Breast epithelium (tissue), 4 donors: ENCODE measurements around the gene SNTA1. TPM values are rescaled to one million over a fixed set of nuclear protein-coding genes. Genes with fewer than 3 reads are reported as not detected.

Experiments
- DNase-seq, 2 donors: peaks; one replicate each; pipeline ENCODE4 v3.0.0-alpha.2; 2019; ENCODE audit warnings: low spot score in 2 of 2
- H3K27ac ChIP-seq, 2 donors: fragments of 200-600 bp; sonication (generic) in 1 of 2; one replicate each; pipeline ENCODE4 v1.5.1; 2016 to 2019; ENCODE audit warnings: mild to moderate bottlenecking in 1 of 2
- H3K27me3 ChIP-seq, 2 donors: fragments of 200-600 bp; sonication (generic) in 1 of 2; one replicate each; pipeline versions ENCODE4 v1.5.1 to v1.6.0; 2017 to 2019; ENCODE audit warnings: control low read depth in 1 of 2, mild to moderate bottlenecking in 1 of 2
- H3K36me3 ChIP-seq: fragments of 200-600 bp; one replicate; pipeline ENCODE4 v1.5.1; 2019
- H3K4me1 ChIP-seq, 2 donors: fragments of 200-600 bp; sonication (generic); one replicate each; pipeline ENCODE4 v1.5.1; 2016 to 2019; ENCODE audit warnings: control low read depth in 1 of 2
- H3K4me3 ChIP-seq, 3 donors: fragments of 200-600 bp; sonication (generic); 1 replicate in 2 of 3; 2 replicates in 1 of 3; pipeline ENCODE4 v1.5.1; 2016 to 2019; ENCODE audit warnings: mild to moderate bottlenecking in 3 of 3, moderate library complexity in 2 of 3
- H3K9me3 ChIP-seq, 2 donors: fragments of 200-600 bp; sonication (generic) in 1 of 2; one replicate each; pipeline ENCODE4 v1.5.1; 2016 to 2019; ENCODE audit warnings: control low read depth in 1 of 2
- CTCF ChIP-seq, 3 donors: fragments of 450-650 bp; IDR thresholded peaks; one replicate each; pipeline ENCODE4 v1.5.1; 2016 to 2017; ENCODE audit warnings: antibody characterized with exemption in 3 of 3, mild to moderate bottlenecking in 3 of 3, moderate library complexity in 3 of 3
- POLR2A ChIP-seq: fragments of 450-650 bp; IDR thresholded peaks from one replicate; pipeline ENCODE4 v1.6.1; 2016; ENCODE audit warnings: antibody characterized with exemption, mild to moderate bottlenecking, moderate library complexity
- POLR2AphosphoS5 ChIP-seq, 3 donors: sonication (generic); formaldehyde crosslinking; IDR thresholded peaks; one replicate each; pipeline ENCODE4 v1.6.1; 2017; ENCODE audit warnings: antibody characterized with exemption in 3 of 3
- intact Hi-C: fragments of 100-400 bp; cut with DNase I; formaldehyde crosslinking; loops from one replicate; pipeline ENCODE4 v1.15.1; 2023; ENCODE audit warnings: low total_unique reads
- total RNA-seq, 3 donors: library from RNA; depleted of rRNA; stranded (reverse); fragments of >200 nt; gene quantifications; one replicate each; pipeline ENCODE4 v1.1.0, GENCODE V29; 2016

Gene SNTA1
- total RNA-seq, 3 donors from 2014 or later, result 19.3 to 121 (median 21.1) TPM

GRCh38 chr20:33445881-33446625 is 2.5 kb upstream of the SNTA1 start:
- Histone ChIP-seq H3K4me3 (no peak overlapping the region), H3K9me3 (no peaks in the 10 kb centered on the region), H3K27ac (no peak overlapping the region), H3K36me3 (no peaks in the 10 kb centered on the region), H3K4me1 (no peaks in the 10 kb centered on the region), H3K27me3 (no peaks in the 10 kb centered on the region)
- TF ChIP-seq CTCF (IDR thresholded peaks at IDR 0.05) (no peak), POLR2AphosphoS5 (IDR thresholded peaks at IDR 0.05) (no peak), POLR2A (no peak)
- DNase-seq, result no peak
- intact Hi-C loops, result no loop called here

DNA sequence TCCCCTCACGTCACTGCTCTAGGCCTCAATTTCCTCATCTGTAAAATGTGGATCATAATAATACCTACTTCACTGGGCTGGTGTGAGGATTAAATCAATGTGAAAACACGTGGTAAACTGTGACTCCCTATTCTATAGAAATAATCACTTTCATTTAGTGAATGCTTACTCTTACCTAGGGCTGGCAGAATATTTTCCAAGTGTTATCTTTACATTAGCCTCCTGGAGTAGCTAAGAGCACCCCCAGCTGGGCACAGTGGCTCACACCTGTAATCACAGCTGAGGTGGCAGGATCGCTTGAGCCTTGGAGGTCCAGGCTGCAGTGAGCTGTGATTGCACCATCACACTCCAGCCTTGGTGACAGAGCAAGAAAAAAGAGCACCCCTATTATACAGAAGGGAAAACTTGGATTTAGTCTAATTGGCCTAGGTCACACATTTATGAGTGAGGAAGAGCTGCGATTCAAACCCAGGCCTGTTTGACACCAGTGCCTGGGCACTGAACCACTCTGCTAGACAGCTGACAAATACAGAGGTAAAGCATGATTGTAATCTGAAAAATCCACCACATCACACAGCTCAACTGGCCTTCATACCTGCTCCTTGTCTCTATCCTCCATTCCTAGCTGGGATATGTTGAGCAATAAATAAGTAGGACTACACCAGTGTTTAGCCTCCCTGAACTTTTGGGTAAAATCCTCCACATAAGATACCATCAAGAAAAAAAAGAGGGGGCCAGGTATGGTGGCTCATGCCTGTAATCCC is 1.4 kb upstream of the SNTA1 start:
- peak overlapping the region; percentile 70 to 92 (median 75) for H3K4me3 ChIP-seq
- no peaks in the 10 kb centered on the region for H3K27me3 ChIP-seq
- intact Hi-C loops, result no loop called here

GRCh38 chr20:33443006-33443511 is 504 bp downstream of the SNTA1 start:
- H3K4me3 ChIP-seq, result peak overlapping the region; percentile 70 to 92 (median 75)
- H3K36me3 ChIP-seq, result no peaks in the 10 kb centered on the region
- intact Hi-C loops, result no loop called here
- no peak for DNase-seq
- TF ChIP-seq POLR2AphosphoS5 (IDR thresholded peaks at IDR 0.05) (no peak), CTCF (IDR thresholded peaks at IDR 0.05) (no peak), POLR2A (no peak)
- peak overlapping the region; percentile 79 to 84 for H3K27ac ChIP-seq
- no peaks in the 10 kb centered on the region for H3K9me3 ChIP-seq
- H3K4me1 ChIP-seq, result no peaks in the 10 kb centered on the region
- no peaks in the 10 kb centered on the region for H3K27me3 ChIP-seq

More for the DNA sequence above, 1.4 kb upstream of the SNTA1 start:
- Histone ChIP-seq H3K4me1 (no peaks in the 10 kb centered on the region), H3K27ac (no peak overlapping the region), H3K9me3 (no peaks in the 10 kb centered on the region), H3K36me3 (no peaks in the 10 kb centered on the region)
- TF ChIP-seq POLR2AphosphoS5 (IDR thresholded peaks at IDR 0.05) (no peak), CTCF (IDR thresholded peaks at IDR 0.05) (no peak), POLR2A (no peak)
- no peak for DNase-seq

DNA sequence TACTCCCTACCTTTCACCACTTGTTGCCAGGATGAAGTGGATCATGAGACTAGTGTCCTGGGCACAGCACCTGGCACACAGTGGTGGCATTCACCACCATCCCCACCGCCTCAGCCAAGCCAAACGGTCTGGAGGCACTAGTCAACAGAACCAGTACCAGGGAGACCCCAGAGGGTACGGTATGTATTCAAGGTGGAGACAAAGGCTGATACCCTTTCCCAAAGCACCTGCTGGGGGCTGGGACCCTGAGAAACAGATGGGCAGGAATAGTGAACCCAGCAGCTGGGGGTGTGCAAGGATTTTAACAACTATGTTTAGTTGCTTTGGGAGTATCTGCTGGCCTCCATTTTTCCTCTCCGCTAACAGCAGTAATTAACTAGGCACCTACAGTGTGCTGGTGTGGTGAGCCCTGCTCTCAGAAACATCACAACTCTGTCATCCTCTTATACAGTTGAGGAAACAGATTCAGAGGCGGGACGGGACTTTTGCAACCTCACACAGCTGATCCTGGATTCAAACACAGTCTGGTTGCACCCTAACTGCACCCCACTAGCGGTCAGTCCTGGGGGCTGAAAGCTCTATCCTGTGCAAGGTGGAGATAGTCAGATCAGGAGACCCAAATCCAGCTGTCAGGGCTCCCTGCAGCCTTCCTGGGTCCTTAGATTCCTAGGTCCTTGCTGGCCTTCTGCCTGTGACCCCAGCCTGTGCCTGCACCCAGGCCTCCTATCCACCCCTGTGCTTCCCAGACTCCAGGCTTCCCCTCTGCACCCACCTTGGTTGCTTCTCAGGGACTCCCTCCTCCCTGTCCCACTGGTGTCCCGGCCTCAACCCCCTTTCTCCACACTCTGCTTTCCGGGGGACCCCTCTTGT is 1.2 kb downstream of the SNTA1 start:
- no peak for DNase-seq
- intact Hi-C loops, result no loop called here
- no peak for TF ChIP-seq POLR2A
- no peak for TF ChIP-seq CTCF (IDR thresholded peaks at IDR 0.05)
- TF ChIP-seq POLR2AphosphoS5 (IDR thresholded peaks at IDR 0.05), result no peak
- H3K27me3 ChIP-seq, result no peaks in the 10 kb centered on the region
- no peaks in the 10 kb centered on the region for H3K36me3 ChIP-seq
- H3K4me3 ChIP-seq, result peak overlapping the region; percentile 70 to 92 (median 75)
- no peaks in the 10 kb centered on the region for H3K4me1 ChIP-seq
- H3K27ac ChIP-seq, result peak overlapping the region; percentile 79 to 84
- no peaks in the 10 kb centered on the region for H3K9me3 ChIP-seq
